NCI-H446 treated with DMSO at 0.1 percent for 48 hours (cell line): ENCODE measurements around the gene PLSCR5.

ENCODE experiments used
- DNase-seq: peaks from one replicate; lab custom pipeline; 2025; lab: John Stamatoyannopoulos, UW

The PLSCR5 gene

DNA sequence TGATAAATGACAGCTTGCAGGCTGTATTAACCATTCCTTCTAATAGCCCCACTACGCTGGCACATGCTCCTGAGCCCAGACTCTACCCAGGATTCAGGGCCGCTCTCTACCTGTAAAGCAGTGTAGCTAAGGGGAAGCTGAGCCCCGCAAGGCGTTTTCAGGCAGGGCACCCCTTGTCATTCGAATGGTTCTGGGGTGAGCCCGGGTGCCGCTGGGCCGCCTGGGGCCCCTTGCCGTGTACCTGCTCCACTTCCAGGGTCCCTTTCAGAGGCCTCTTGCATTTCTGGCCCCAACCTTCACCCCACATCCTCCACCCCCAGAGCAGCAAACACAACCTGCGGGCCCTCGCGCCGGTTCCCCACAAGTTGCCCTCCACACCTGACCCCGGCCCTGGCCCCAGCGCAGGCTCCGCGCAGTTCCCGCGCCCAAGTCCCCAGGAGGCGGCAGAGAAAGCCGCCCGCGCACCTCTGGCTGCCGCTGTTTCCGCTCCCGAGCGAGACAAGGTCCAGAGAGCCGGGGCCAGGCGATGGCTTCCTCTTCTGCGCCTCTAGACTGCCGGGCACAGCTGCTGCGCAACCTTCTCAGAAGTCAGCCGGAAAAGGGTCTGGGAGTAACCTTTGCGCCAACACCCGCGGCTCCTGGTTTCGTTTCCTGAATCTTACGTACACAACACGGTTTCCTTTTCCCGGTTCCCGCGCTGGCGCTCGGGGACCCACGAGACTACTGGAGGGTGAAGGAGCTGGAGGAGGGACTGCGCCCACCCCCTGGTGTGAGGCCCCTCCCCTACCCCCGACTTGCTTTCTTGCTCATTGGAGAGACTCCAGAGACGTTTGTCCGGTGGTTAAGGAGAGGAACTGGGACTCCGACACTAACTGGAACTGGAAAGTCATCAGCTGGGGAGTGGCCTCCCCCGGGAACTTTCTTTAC is 60.9 kb downstream of the PLSCR5 start, which contains the start of gene PLSCR1:
Gene PLSCR1, minus strand, starts transcription at position 606 of the 927 bp plus-strand sequence. CDS start 8,055 bp downstream, outside the sequence.
- DNase-seq, result no peak

DNA sequence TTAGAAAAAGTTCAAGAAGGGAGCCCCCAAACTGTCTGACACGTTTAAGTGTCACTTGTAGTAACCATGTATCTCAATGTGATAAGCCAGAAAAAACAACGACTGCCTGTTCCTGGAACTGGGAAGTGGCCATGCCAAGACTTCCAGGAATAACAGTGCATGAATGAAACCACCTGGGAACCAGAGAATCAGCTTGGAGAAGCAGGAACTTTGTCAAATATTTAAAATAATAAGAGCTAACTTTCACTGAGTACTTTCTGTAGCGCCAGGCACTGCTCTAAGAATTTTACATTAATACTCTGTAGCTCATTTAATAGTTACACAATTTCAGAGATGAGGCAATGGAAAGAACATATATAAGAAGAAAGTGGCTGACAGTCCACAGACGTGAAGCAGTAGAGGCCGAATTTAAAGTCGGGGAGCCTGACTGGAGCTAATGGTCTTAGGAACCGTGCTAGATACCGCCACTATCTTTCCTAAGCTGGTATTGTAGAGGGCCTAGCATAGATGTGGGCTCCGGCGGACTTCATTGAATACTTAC is 61.6 kb downstream of the PLSCR5 start:
- DNase-seq, result no peak

DNA sequence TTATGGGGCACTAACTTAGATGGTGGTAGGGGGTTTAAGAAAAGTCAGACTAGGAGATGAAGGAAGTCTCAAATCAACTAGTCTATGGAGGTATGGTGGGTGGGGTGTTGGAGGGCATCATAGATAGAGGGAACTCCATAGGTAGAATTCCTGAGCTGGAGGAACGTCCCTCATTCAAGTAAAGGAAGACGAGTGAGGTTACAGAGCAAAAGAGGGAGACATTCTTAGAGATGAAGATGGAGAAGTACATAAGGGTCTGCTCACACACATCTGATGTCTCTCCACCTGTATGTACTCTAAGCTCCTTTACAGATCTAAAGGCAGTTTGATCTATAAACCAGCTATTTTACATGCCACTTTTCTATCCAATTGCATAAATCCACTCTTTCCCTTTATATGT is 62.2 kb downstream of the PLSCR5 start:
- no peak for DNase-seq

DNA sequence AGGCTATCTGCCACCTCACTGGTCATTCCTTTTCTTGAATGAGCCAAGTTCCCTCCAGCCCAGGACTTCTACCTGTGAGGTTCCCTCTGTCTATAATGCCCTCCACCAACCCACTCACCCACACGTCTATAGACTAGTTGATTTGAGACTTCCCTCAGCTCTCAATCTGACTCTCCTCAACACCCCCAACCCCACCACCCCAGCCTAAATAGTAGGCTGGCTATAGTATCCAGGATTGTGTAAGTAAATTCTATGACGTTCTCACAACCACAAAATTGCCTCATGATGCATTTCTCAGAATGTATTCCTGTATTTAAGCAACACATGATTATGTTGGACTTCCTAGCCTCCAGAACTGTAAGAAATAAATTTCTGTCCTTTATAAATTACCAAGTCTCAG is 63.0 kb downstream of the PLSCR5 start:
- no peak for DNase-seq

DNA sequence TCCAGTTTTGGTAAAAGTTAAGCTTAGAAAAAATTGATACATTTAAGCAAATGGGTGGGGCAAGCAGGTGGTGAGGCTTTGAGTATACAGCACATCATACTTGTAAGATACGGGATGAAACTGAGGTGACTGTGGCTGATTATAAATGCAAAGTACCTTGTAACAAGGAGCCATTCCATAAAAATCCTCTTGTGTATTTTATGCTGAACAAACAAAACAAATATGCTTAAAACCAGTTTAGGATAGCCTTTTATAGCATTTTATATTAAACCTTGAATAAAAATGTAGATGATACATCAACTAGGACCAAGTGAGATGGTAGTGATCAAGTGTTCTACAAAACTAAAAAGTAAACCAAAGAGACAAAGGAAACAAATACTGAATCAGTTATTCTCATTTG is 64.2 kb downstream of the PLSCR5 start:
- no peak for DNase-seq

DNA sequence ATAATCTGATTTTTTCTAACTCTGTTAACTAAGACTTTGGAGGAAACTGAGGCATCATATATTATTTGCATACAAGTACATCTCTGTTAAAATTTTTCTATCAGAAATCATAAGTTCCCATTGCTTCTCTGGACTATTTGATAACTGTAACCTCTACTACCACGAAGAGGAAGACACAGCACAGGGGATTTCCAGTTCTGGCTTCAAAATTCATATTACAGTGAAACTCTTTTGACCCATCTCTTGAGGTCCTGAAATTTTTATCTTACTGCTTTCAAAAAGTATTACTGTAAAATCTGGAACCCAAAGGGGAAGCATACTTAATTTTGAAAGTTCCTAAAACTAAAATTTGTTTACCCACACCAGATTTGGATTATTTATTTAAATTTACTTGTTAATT is 64.9 kb downstream of the PLSCR5 start:
- DNase-seq, result no peak

DNA sequence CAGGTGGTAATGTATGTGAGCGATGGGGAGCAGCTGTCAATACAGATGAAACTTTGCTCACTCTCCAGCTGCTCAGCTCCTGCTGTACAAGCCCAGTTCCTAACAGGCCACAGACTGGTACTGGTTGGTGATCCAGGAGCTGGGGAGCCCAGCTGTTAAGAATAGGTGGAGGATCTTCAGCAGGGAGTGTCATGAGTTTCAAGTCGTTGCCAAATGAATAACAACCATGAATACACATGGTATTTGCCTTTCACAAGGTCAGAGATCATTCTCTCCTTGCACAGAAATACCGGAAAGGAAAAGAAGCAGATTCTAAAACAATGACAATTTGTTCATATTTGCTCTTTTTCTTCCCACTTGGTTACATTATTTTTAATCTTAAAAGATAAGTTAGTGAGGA is 65.8 kb downstream of the PLSCR5 start:
- DNase-seq, result no peak

DNA sequence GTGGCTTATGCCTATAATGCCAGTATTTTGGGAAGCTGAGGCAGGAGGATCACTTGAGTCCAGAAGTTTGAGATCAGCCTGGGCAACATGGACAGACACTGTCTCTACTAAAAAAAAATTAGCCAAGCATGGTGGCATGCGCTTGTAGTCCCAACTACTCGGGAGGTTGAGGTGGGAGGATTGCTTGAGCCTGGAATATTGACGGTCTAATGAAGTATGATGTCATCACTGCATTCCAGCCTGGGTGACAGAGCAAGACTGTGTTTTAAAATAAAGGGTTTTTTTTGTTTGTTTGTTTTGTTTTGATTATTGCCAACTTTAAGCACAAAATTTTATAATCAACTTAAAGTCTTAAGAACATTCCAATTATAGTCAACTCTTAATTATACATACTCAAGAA is 67.5 kb downstream of the PLSCR5 start:
- no peak for DNase-seq

DNA sequence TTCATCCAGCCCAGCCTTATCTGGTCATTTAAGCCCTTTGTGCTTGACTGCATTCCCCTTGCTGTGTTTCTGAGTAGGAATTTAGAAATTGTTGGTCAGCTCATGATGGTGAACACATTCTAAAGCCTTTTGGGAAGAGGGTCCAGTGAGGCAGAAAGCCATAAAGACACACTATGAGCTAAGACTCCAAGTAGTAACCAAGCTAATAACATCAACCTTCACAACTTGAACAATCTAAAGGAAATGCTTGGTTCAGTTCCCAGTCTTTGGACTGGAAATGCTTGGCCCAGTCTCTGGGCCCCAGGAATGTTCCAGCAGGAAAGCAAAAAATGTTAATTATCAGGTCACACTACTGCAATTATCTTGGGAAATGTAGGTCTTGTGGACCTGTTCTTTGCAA is 68.5 kb downstream of the PLSCR5 start:
- DNase-seq, result no peak
